CD4-positive, alpha-beta memory T cell (primary cell): ENCODE measurements around the gene C11orf87. TPM values are rescaled to one million over a fixed set of nuclear protein-coding genes. Genes with fewer than 3 reads are reported as not detected.

ENCODE experiments used
- CTCF ChIA-PET: fragments of 350-600 bp; sonication (Branson Sonifier 250); formaldehyde crosslinking; loops from one replicate; lab custom pipeline; 2021; ENCODE audit warnings: inconsistent platforms; ENCODE audit not compliant: partially characterized antibody; lab: Charles Lee
- POLR2A ChIA-PET: fragments of 350-600 bp; sonication (Branson Sonifier 250); formaldehyde crosslinking; loops from one replicate; lab custom pipeline; 2021; ENCODE audit not compliant: partially characterized antibody; lab: Charles Lee
- DNase-seq, 5 donors: peaks; one replicate each; pipeline versions ENCODE4 v3.0.0 to v3.0.0-alpha.2; 2020 to 2022; ENCODE audit warnings: mixed read lengths in 1 of 5
- H3K27ac ChIP-seq: one replicate; pipeline ENCODE4 v1.7.0; 2013; ENCODE audit warnings: low read depth, low read length
- H3K27me3 ChIP-seq: 2 replicates; pipeline ENCODE4 v1.7.0; 2013; ENCODE audit warnings: mild to moderate bottlenecking, low read length, moderate library complexity; ENCODE audit not compliant: insufficient read depth
- H3K36me3 ChIP-seq: 2 replicates; pipeline ENCODE4 v1.7.0; 2013; ENCODE audit warnings: mild to moderate bottlenecking, low read length, moderate library complexity; ENCODE audit not compliant: insufficient read depth
- H3K4me1 ChIP-seq: 2 replicates; pipeline ENCODE4 v1.7.0; 2013; ENCODE audit warnings: mild to moderate bottlenecking, low read length, moderate library complexity; ENCODE audit not compliant: insufficient read depth
- H3K4me3 ChIP-seq, 2 donors: one replicate each; pipeline ENCODE4 v1.7.0; 2013; ENCODE audit warnings: low read length in 2 of 2, mild to moderate bottlenecking in 1 of 2
- H3K9me3 ChIP-seq, 2 donors: one replicate each; pipeline ENCODE4 v1.7.0; 2013; ENCODE audit warnings: low read length in 2 of 2, control low read depth in 1 of 2; ENCODE audit not compliant: control insufficient read depth in 1 of 2
- H3K27ac Mint-ChIP-seq, 7 donors: one replicate each; pipeline ENCODE4 v1.8.0; 2020 to 2021; ENCODE audit warnings: mixed read lengths in 7 of 7, mild to moderate bottlenecking in 6 of 7, inconsistent platforms in 3 of 7, moderate library complexity in 3 of 7
- H3K27me3 Mint-ChIP-seq, 2 donors: one replicate each; pipeline ENCODE4 v1.8.0; 2020 to 2021; ENCODE audit warnings: mixed read lengths in 2 of 2
- H3K36me3 Mint-ChIP-seq, 2 donors: one replicate each; pipeline ENCODE4 v1.8.0; 2020 to 2021; ENCODE audit warnings: mixed read lengths in 2 of 2, inconsistent platforms in 1 of 2, mild to moderate bottlenecking in 1 of 2
- H3K4me1 Mint-ChIP-seq, 4 donors: one replicate each; pipeline ENCODE4 v1.8.0; 2020 to 2021; ENCODE audit warnings: mixed read lengths in 4 of 4, mild to moderate bottlenecking in 1 of 4
- H3K4me3 Mint-ChIP-seq, 8 donors: one replicate each; pipeline ENCODE4 v1.8.0; 2020 to 2021; ENCODE audit warnings: mixed read lengths in 8 of 8, mild to moderate bottlenecking in 7 of 8, moderate library complexity in 6 of 8, inconsistent platforms in 3 of 8
- H3K9me3 Mint-ChIP-seq, 8 donors: one replicate each; pipeline ENCODE4 v1.8.0; 2020 to 2021; ENCODE audit warnings: mixed read lengths in 8 of 8, mild to moderate bottlenecking in 5 of 8, inconsistent platforms in 3 of 8, moderate library complexity in 1 of 8
- intact Hi-C: fragments of 100-400 bp; cut with micrococcal nuclease; formaldehyde crosslinking; loops from one replicate; pipeline ENCODE4 v1.15.1; 2023
- polyA plus RNA-seq, 2 donors: library from polyadenylated mRNA; unstranded; fragments of 300-500 nt; fragmentation: Illumina TruSeq; gene quantifications; one replicate each; pipeline ENCODE4 v1.2.3, GENCODE V29; 2021
- total RNA-seq, 2 experiments: library from RNA; stranded (reverse); gene quantifications; one replicate each; pipeline ENCODE4 v1.2.3, GENCODE V29; 2021

Gene C11orf87
- total RNA-seq (not detected), polyA plus RNA-seq (not detected)

GRCh38 chr11:109421981-109422869, at the start of gene C11orf87:
Gene C11orf87 (plus strand): TSS chr11:109422190. CDS start chr11:109423634, 1,444 bp downstream.
- Mint-ChIP-seq H3K27ac (peak within 1 kb of the TSS in 1 of 7 donors; percentile 37), H3K36me3 (no peaks in the 10 kb centered on the region)
- intact Hi-C loops: no loop called here

DNA sequence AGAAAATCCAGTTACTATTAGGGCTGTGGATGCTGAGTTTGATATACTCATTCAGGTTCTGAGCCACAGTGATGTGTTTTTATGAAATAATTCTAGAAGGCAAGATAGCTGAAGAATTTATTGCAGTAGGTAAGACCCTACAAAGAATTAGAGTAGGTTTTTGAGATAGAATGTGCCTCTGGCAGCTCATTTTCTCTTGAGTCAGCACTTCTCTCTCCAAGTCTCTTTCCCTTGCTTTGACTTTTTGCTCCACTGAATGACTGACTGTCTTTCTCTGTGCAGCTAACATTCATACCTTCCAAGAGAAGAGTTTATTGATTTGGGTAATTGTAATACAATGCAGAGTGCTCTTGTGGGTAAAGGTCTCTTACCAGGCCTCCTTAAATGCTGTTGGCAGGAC, 48.0 kb upstream of the C11orf87 start:
- peaks cover 2 to 14% (median 5%) of the 10 kb centered on the region in 8 donors for H3K9me3 Mint-ChIP-seq
- POLR2A ChIA-PET: no interaction called here
- no peaks in the 10 kb centered on the region for H3K27me3 Mint-ChIP-seq
- Histone ChIP-seq H3K4me3 (no peak overlapping the region), H3K4me1 (no peaks in the 10 kb centered on the region), H3K27ac (no peak overlapping the region), H3K9me3 (no peaks in the 10 kb centered on the region), H3K27me3 (no peaks in the 10 kb centered on the region), H3K36me3 (no peaks in the 10 kb centered on the region)
- no peak overlapping the region for H3K27ac Mint-ChIP-seq
- intact Hi-C loops: no loop called here
- H3K36me3 Mint-ChIP-seq: no peaks in the 10 kb centered on the region
- H3K4me3 Mint-ChIP-seq: no peak overlapping the region
- DNase-seq: no peak
- no peaks in the 10 kb centered on the region for H3K4me1 Mint-ChIP-seq
- CTCF ChIA-PET: no interaction called here

More at GRCh38 chr11:109421981-109422869, at the start of gene C11orf87:
- Histone ChIP-seq H3K4me1 (no peaks in the 10 kb centered on the region), H3K9me3 (no peaks in the 10 kb centered on the region), H3K27ac (no peak within 1 kb of the TSS), H3K27me3 (no peaks in the 10 kb centered on the region), H3K4me3 (no peak within 1 kb of the TSS), H3K36me3 (no peaks in the 10 kb centered on the region)
- ChIA-PET CTCF (no interaction called here), POLR2A (no interaction called here)
- DNase-seq: no peak
- Mint-ChIP-seq H3K27me3 (peaks cover 17 to 19% of the 10 kb centered on the region in 2 donors), H3K4me3 (no peak within 1 kb of the TSS), H3K4me1 (peaks cover 0 to 2% (median 0%) of the 10 kb centered on the region in 4 donors), H3K9me3 (peaks cover 0 to 13% (median 5%) of the 10 kb centered on the region in 8 donors)

- Mint-ChIP-seq H3K4me3 (no peak overlapping the region), H3K27ac (no peak overlapping the region), H3K9me3 (peaks cover 2 to 13% (median 5%) of the 10 kb centered on the region in 8 donors), H3K27me3 (no peaks in the 10 kb centered on the region), H3K4me1 (no peaks in the 10 kb centered on the region), H3K36me3 (no peaks in the 10 kb centered on the region)
- Histone ChIP-seq H3K27ac (no peak overlapping the region), H3K27me3 (no peaks in the 10 kb centered on the region), H3K4me1 (no peaks in the 10 kb centered on the region), H3K36me3 (no peaks in the 10 kb centered on the region), H3K9me3 (no peaks in the 10 kb centered on the region), H3K4me3 (no peak overlapping the region)
- no peak for DNase-seq
- POLR2A ChIA-PET: no interaction called here
- intact Hi-C loops: no loop called here
- CTCF ChIA-PET: no interaction called here
Observed at GRCh38 chr11:109374441-109374840, 47.5 kb upstream of the C11orf87 start.

GRCh38 chr11:109377039-109377742, 44.8 kb upstream of the C11orf87 start:
- no peaks in the 10 kb centered on the region for H3K4me1 Mint-ChIP-seq
- Histone ChIP-seq H3K4me1 (no peaks in the 10 kb centered on the region), H3K27me3 (no peaks in the 10 kb centered on the region), H3K9me3 (no peaks in the 10 kb centered on the region), H3K4me3 (no peak overlapping the region), H3K27ac (no peak overlapping the region), H3K36me3 (no peaks in the 10 kb centered on the region)
- ChIA-PET POLR2A (no interaction called here), CTCF (no interaction called here)
- H3K27me3 Mint-ChIP-seq: no peaks in the 10 kb centered on the region
- no peak overlapping the region for H3K4me3 Mint-ChIP-seq
- H3K9me3 Mint-ChIP-seq: peaks cover 0 to 7% (median 2%) of the 10 kb centered on the region in 8 donors
- no peak for DNase-seq
- H3K27ac Mint-ChIP-seq: no peak overlapping the region
- intact Hi-C loops: no loop called here
- no peaks in the 10 kb centered on the region for H3K36me3 Mint-ChIP-seq

DNA sequence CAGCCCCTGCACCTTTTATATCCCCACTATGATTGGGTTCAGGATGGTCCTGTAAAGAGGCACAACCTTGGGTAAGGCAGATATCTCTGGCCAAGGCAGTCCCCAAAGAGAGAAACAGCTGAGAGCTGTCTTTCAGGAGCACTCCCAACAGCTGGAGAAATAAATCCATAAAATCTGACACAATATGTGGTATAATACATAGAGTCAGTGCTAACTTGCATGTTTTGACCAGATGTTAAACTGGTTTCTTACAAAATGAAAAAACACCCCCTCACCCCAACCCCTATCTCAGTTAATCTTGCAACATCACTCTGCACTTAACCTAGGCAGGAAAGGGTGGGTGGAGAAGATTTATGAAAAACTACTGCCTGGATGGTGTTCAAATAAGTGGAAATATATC, 44.0 kb upstream of the C11orf87 start:
- POLR2A ChIA-PET: no interaction called here

DNA sequence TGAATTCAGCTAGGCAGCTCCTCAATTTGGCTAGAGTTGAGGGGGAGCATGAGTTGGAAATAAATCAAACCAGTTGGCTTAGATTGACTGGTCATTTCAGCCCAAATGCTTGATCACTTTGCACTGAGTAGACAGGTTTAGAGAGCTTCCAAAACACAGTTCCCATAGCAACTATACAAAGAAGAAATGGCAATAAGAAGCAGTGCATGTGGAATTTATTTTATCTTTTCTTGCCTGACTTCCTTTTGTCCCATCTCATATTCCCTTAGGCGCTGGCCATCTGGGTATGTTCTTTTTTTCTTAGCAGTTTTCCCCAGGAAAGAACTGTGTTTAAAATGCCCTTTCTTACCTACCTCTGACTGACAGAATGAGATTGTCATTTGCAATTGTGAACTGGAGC, 38.7 kb upstream of the C11orf87 start:
- intact Hi-C loops: no loop called here
- Histone ChIP-seq H3K27me3 (no peaks in the 10 kb centered on the region), H3K36me3 (no peaks in the 10 kb centered on the region), H3K9me3 (no peaks in the 10 kb centered on the region), H3K4me1 (no peaks in the 10 kb centered on the region), H3K27ac (no peak overlapping the region), H3K4me3 (no peak overlapping the region)
- no peak overlapping the region for H3K4me3 Mint-ChIP-seq
- H3K9me3 Mint-ChIP-seq: peaks cover 0 to 6% (median 2%) of the 10 kb centered on the region in 8 donors
- CTCF ChIA-PET: no interaction called here
- H3K4me1 Mint-ChIP-seq: no peaks in the 10 kb centered on the region
- H3K27me3 Mint-ChIP-seq: no peaks in the 10 kb centered on the region
- H3K36me3 Mint-ChIP-seq: no peaks in the 10 kb centered on the region
- POLR2A ChIA-PET: no interaction called here
- H3K27ac Mint-ChIP-seq: no peak overlapping the region
- no peak for DNase-seq

More for the DNA sequence above, 44.0 kb upstream of the C11orf87 start:
- H3K4me3 Mint-ChIP-seq: no peak overlapping the region
- intact Hi-C loops: no loop called here
- DNase-seq: no peak
- H3K27me3 ChIP-seq: no peaks in the 10 kb centered on the region
- CTCF ChIA-PET: no interaction called here
- H3K9me3 Mint-ChIP-seq: peaks cover 0 to 7% (median 3%) of the 10 kb centered on the region in 8 donors
- H3K4me1 ChIP-seq: no peaks in the 10 kb centered on the region
- no peaks in the 10 kb centered on the region for H3K36me3 Mint-ChIP-seq
- H3K36me3 ChIP-seq: no peaks in the 10 kb centered on the region
- no peaks in the 10 kb centered on the region for H3K4me1 Mint-ChIP-seq
- H3K27ac Mint-ChIP-seq: no peak overlapping the region
- no peak overlapping the region for H3K4me3 ChIP-seq
- no peaks in the 10 kb centered on the region for H3K27me3 Mint-ChIP-seq
- no peak overlapping the region for H3K27ac ChIP-seq
- H3K9me3 ChIP-seq: no peaks in the 10 kb centered on the region

GRCh38 chr11:109384873-109385272, 37.1 kb upstream of the C11orf87 start:
- H3K27ac Mint-ChIP-seq: no peak overlapping the region
- no peaks in the 10 kb centered on the region for H3K27me3 Mint-ChIP-seq
- Histone ChIP-seq H3K4me1 (no peaks in the 10 kb centered on the region), H3K27ac (no peak overlapping the region), H3K36me3 (no peaks in the 10 kb centered on the region), H3K9me3 (no peaks in the 10 kb centered on the region), H3K4me3 (no peak overlapping the region), H3K27me3 (no peaks in the 10 kb centered on the region)
- no peaks in the 10 kb centered on the region for H3K4me1 Mint-ChIP-seq
- H3K4me3 Mint-ChIP-seq: no peak overlapping the region
- ChIA-PET POLR2A (no interaction called here), CTCF (no interaction called here)
- DNase-seq: no peak
- H3K9me3 Mint-ChIP-seq: peaks cover 0 to 6% (median 3%) of the 10 kb centered on the region in 8 donors
- intact Hi-C loops: no loop called here
- H3K36me3 Mint-ChIP-seq: no peaks in the 10 kb centered on the region
